ENCODE results near the gene APBA3. TPM values are rescaled to one million over a fixed set of nuclear protein-coding genes. Genes with fewer than 3 reads are reported as not detected.

The APBA3 gene
- polyA plus RNA-seq, 4 donors, result 13.1 to 20.8 (median 16.5) TPM

DNA sequence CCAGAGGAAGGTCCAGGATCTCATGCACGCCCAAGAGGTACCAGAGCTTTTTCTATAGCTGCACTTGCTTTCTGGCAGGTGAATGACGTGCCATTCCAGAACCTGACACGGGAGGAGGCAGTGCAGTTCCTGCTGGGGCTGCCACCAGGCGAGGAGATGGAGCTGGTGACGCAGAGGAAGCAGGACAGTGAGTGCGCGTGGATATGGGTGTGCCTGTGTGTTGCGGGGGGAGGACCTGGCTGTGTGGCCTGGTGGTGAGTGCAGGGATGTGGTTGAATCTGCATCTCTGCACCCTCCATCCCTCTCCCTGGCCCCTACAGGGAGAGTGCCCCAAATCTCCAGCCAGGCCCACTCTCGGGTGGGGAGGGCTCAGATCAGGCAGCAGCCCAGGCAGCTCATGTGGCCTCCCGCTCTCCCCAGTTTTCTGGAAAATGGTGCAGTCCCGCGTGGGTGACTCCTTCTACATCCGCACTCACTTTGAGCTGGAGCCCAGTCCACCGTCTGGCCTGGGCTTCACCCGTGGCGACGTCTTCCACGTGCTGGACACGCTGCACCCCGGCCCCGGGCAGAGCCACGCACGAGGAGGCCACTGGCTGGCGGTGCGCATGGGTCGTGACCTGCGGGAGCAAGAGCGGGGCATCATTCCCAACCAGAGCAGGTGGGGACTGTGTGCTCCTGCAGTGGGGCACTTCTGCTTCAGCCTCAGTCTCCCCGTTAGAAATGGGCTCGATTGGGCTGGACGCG is 22.8 kb downstream of the APBA3 start:
- no peaks in the 10 kb centered on the region for H3K27me3 ChIP-seq (ENCODE audit: control insufficient read depth in 3 of 3, insufficient read depth in 3 of 3, low read length in 3 of 3)
- no peaks in the 10 kb centered on the region for H3K4me1 ChIP-seq (ENCODE audit: control insufficient read depth in 3 of 3, insufficient read depth in 2 of 3, low read depth in 1 of 3, low read length in 2 of 3)
- no peak overlapping the region for H3K27ac ChIP-seq (ENCODE audit: low read depth in 1 of 3, low read length in 2 of 3)
- FAIRE-seq (no peak), DNase-seq (no peak)
- H3K4me3 ChIP-seq (ENCODE audit: low read depth in 1 of 3, low read length in 3 of 3), result no peak overlapping the region
- H3K36me3 ChIP-seq (ENCODE audit: control insufficient read depth in 3 of 3, insufficient read depth in 2 of 3, low read depth in 1 of 3, low read length in 3 of 3), result peaks cover 3 to 87% (median 32%) of the 10 kb centered on the region in 3 donors
- H3K9me3 ChIP-seq (ENCODE audit: control insufficient read depth in 2 of 2, insufficient read depth in 1 of 2, low read depth in 1 of 2, low read length in 1 of 2), result no peaks in the 10 kb centered on the region
- 90 to 98% (median 94%) methylated on average over 32 of the region's 32 CpGs for WGBS, 3 donors

DNA sequence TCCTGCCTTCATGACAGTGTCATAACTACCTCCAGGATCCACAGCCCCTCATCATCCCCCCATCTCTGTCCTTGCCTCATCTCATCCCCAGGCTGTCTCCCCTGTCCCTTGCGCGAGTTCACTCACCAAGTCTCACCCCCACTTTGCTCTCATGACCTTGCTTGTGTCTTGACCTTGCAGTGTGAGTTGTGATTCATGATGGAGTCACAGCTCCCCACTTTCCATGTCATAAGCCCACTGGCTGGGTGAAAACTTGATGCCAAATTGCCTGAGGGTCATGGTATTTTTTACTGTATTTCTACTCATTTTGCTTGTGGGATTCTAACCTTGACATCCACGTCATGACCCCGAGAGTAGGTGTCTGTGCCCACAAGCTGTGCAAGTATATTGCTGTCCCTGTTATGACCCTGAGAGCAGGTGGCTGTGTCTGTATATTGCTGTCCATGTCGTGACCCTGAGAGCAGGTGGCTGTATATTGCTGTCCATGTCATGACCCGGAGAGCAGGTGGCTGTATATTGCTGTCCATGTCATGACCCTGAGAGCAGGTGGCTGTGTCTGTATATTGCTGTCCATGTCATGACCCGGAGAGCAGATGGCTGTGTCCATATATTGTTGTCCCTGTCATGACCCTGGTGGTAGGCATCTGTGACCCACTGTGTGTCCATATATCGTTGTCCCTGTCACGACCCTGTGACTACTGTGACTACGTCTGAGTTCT is 23.8 kb downstream of the APBA3 start:
- FAIRE-seq, result no peak
- H3K4me1 ChIP-seq (ENCODE audit: control insufficient read depth in 3 of 3, insufficient read depth in 2 of 3, low read depth in 1 of 3, low read length in 2 of 3), result no peaks in the 10 kb centered on the region
- H3K36me3 ChIP-seq (ENCODE audit: control insufficient read depth in 3 of 3, insufficient read depth in 2 of 3, low read depth in 1 of 3, low read length in 3 of 3), result peaks cover 5 to 90% (median 33%) of the 10 kb centered on the region in 3 donors
- no peak for DNase-seq
- WGBS, 3 donors, result 87 to 91% (median 89%) methylated on average over 10 of the region's 10 CpGs
- H3K27me3 ChIP-seq (ENCODE audit: control insufficient read depth in 3 of 3, insufficient read depth in 3 of 3, low read length in 3 of 3), result no peaks in the 10 kb centered on the region
- no peaks in the 10 kb centered on the region for H3K9me3 ChIP-seq (ENCODE audit: control insufficient read depth in 2 of 2, insufficient read depth in 1 of 2, low read depth in 1 of 2, low read length in 1 of 2)
- H3K4me3 ChIP-seq (ENCODE audit: low read depth in 1 of 3, low read length in 3 of 3), result no peak overlapping the region
- H3K27ac ChIP-seq (ENCODE audit: low read depth in 1 of 3, low read length in 2 of 3), result no peak overlapping the region

DNA sequence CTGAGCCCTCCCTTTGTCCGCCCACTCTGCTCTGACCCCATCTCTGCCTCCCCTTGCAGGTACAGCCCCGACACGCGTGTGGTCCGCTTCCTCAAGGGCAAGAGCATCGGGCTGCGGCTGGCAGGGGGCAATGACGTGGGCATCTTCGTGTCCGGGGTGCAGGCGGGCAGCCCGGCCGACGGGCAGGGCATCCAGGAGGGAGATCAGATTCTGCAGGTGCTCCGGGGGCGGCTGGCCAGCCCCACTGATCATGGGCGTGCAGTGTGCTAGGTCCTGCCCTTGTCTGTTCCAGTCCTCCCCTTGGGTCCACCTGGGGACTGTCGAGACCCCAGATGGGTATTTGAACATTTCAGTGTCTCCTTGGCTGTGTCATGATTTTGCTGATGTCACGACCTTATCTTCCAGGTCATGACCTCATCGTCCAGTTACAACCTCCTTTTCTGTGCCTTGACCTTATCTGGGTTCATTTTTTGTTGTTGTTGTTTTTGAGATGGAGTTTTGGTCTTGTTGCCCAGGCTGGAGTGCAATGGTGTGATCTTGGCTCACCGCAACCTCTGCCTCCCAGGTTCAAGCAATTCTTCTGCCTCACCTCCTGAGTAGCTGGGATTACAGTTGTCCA is 25.3 kb downstream of the APBA3 start:
- WGBS, 3 donors, result 87 to 93% (median 89%) methylated on average over 16 to 21 of the region's 21 CpGs
- H3K36me3 ChIP-seq (ENCODE audit: control insufficient read depth in 3 of 3, insufficient read depth in 2 of 3, low read depth in 1 of 3, low read length in 3 of 3), result peaks cover 5 to 89% (median 29%) of the 10 kb centered on the region in 3 donors

DNA sequence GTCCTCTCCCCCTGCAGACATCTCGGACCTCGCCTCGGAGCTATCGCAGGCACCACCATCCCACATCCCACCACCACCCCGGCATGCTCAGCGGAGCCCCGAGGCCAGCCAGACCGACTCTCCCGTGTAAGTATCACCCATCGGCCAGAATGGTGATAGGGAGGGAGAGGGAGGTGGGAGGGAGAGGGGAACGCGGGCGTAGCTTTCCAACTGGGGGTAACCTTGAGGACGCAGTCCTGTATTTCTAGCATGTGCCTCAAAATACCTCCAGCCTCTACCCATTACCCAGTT is 27.2 kb downstream of the APBA3 start:
- Histone ChIP-seq H3K4me3 (ENCODE audit: low read depth in 1 of 3, low read length in 3 of 3) (no peak overlapping the region), H3K36me3 (ENCODE audit: control insufficient read depth in 3 of 3, insufficient read depth in 2 of 3, low read depth in 1 of 3, low read length in 3 of 3) (peaks cover 6 to 86% (median 23%) of the 10 kb centered on the region in 3 donors), H3K27me3 (ENCODE audit: control insufficient read depth in 3 of 3, insufficient read depth in 3 of 3, low read length in 3 of 3) (no peaks in the 10 kb centered on the region), H3K4me1 (ENCODE audit: control insufficient read depth in 3 of 3, insufficient read depth in 2 of 3, low read depth in 1 of 3, low read length in 2 of 3) (no peaks in the 10 kb centered on the region), H3K27ac (ENCODE audit: low read depth in 1 of 3, low read length in 2 of 3) (no peak overlapping the region), H3K9me3 (ENCODE audit: control insufficient read depth in 2 of 2, insufficient read depth in 1 of 2, low read depth in 1 of 2, low read length in 1 of 2) (peaks cover 0 to 4% of the 10 kb centered on the region in 2 donors)
- WGBS, 3 donors, result 91 to 97% (median 91%) methylated on average over 14 of the region's 14 CpGs
- DNase-seq, result no peak
- no peak for FAIRE-seq

More for the DNA sequence above, 25.3 kb downstream of the APBA3 start:
- Histone ChIP-seq H3K27ac (ENCODE audit: low read depth in 1 of 3, low read length in 2 of 3) (no peak overlapping the region), H3K4me3 (ENCODE audit: low read depth in 1 of 3, low read length in 3 of 3) (no peak overlapping the region), H3K4me1 (ENCODE audit: control insufficient read depth in 3 of 3, insufficient read depth in 2 of 3, low read depth in 1 of 3, low read length in 2 of 3) (no peaks in the 10 kb centered on the region), H3K27me3 (ENCODE audit: control insufficient read depth in 3 of 3, insufficient read depth in 3 of 3, low read length in 3 of 3) (no peaks in the 10 kb centered on the region), H3K9me3 (ENCODE audit: control insufficient read depth in 2 of 2, insufficient read depth in 1 of 2, low read depth in 1 of 2, low read length in 1 of 2) (peaks cover 0 to 4% of the 10 kb centered on the region in 2 donors)
- DNase-seq, result no peak
- no peak for FAIRE-seq

GRCh38 chr19:3733549-3734309 is 27.8 kb downstream of the APBA3 start:
- Histone ChIP-seq H3K27ac (ENCODE audit: low read depth in 1 of 3, low read length in 2 of 3) (no peak overlapping the region), H3K27me3 (ENCODE audit: control insufficient read depth in 3 of 3, insufficient read depth in 3 of 3, low read length in 3 of 3) (no peaks in the 10 kb centered on the region), H3K36me3 (ENCODE audit: control insufficient read depth in 3 of 3, insufficient read depth in 2 of 3, low read depth in 1 of 3, low read length in 3 of 3) (peaks cover 6 to 87% (median 21%) of the 10 kb centered on the region in 3 donors), H3K9me3 (ENCODE audit: control insufficient read depth in 2 of 2, insufficient read depth in 1 of 2, low read depth in 1 of 2, low read length in 1 of 2) (peaks cover 0 to 8% of the 10 kb centered on the region in 2 donors), H3K4me3 (ENCODE audit: low read depth in 1 of 3, low read length in 3 of 3) (no peak overlapping the region), H3K4me1 (ENCODE audit: control insufficient read depth in 3 of 3, insufficient read depth in 2 of 3, low read depth in 1 of 3, low read length in 2 of 3) (no peaks in the 10 kb centered on the region)
- FAIRE-seq (no peak), DNase-seq (no peak)
- 81 to 89% (median 88%) methylated on average over 19 to 20 of the region's 20 CpGs for WGBS, 3 donors

GRCh38 chr19:3732108-3732507 is 29.4 kb downstream of the APBA3 start:
- Histone ChIP-seq H3K4me3 (ENCODE audit: low read depth in 1 of 3, low read length in 3 of 3) (no peak overlapping the region), H3K27me3 (ENCODE audit: control insufficient read depth in 3 of 3, insufficient read depth in 3 of 3, low read length in 3 of 3) (no peaks in the 10 kb centered on the region), H3K4me1 (ENCODE audit: control insufficient read depth in 3 of 3, insufficient read depth in 2 of 3, low read depth in 1 of 3, low read length in 2 of 3) (no peaks in the 10 kb centered on the region), H3K36me3 (ENCODE audit: control insufficient read depth in 3 of 3, insufficient read depth in 2 of 3, low read depth in 1 of 3, low read length in 3 of 3) (peaks cover 6 to 83% (median 15%) of the 10 kb centered on the region in 3 donors), H3K9me3 (ENCODE audit: control insufficient read depth in 2 of 2, insufficient read depth in 1 of 2, low read depth in 1 of 2, low read length in 1 of 2) (peaks cover 0 to 11% of the 10 kb centered on the region in 2 donors), H3K27ac (ENCODE audit: low read depth in 1 of 3, low read length in 2 of 3) (no peak overlapping the region)
- WGBS, 3 donors, result 94 to 100% (median 95%) methylated on average over 1 of the region's 1 CpG
- DNase-seq (no peak), FAIRE-seq (no peak)

GRCh38 chr19:3730457-3730958 is 31.0 kb downstream of the APBA3 start:
- Histone ChIP-seq H3K4me3 (ENCODE audit: low read depth in 1 of 3, low read length in 3 of 3) (no peak overlapping the region), H3K27ac (ENCODE audit: low read depth in 1 of 3, low read length in 2 of 3) (no peak overlapping the region), H3K9me3 (ENCODE audit: control insufficient read depth in 2 of 2, insufficient read depth in 1 of 2, low read depth in 1 of 2, low read length in 1 of 2) (peaks cover 0 to 11% of the 10 kb centered on the region in 2 donors), H3K36me3 (ENCODE audit: control insufficient read depth in 3 of 3, insufficient read depth in 2 of 3, low read depth in 1 of 3, low read length in 3 of 3) (peaks cover 6 to 71% (median 7%) of the 10 kb centered on the region in 3 donors), H3K4me1 (ENCODE audit: control insufficient read depth in 3 of 3, insufficient read depth in 2 of 3, low read depth in 1 of 3, low read length in 2 of 3) (peaks cover 0 to 5% (median 0%) of the 10 kb centered on the region in 3 donors), H3K27me3 (ENCODE audit: control insufficient read depth in 3 of 3, insufficient read depth in 3 of 3, low read length in 3 of 3) (no peaks in the 10 kb centered on the region)
- DNase-seq (no peak), FAIRE-seq (no peak)
- 93 to 94% (median 93%) methylated on average over 29 to 32 of the region's 32 CpGs for WGBS, 3 donors
